GM10266 (cell line): Measurements from ENCODE around the gene NXNL2.

Source experiments
- DNase-seq: peaks from one replicate; pipeline ENCODE4 v3.0.0; 2012; ENCODE audit errors: extremely low spot score
- CTCF ChIP-seq: IDR thresholded peaks from 2 replicates; pipeline ENCODE4 v1.5.1; 2012; ENCODE audit warnings: mild to moderate bottlenecking, low read depth; ENCODE audit not compliant: control insufficient read depth, insufficient read depth; ENCODE audit errors: missing control alignments

NXNL2 gene

GRCh38 chr9:88590558-88591146, 55.7 kb downstream of the NXNL2 start:
- DNase-seq: no peak
- TF ChIP-seq CTCF: peak; percentile 3

- peak; percentile 59 for DNase-seq
- TF ChIP-seq CTCF: peak; percentile 52
Measured at GRCh38 chr9:88593537-88594185, 58.7 kb downstream of the NXNL2 start.
